Psoas muscle (tissue), 8 donors: ENCODE measurements around the gene IL10RB. TPM values are rescaled to one million over a fixed set of nuclear protein-coding genes. Genes with fewer than 3 reads are reported as not detected.
"Not testable (repeated sequence)": the region's sequence is repeated elsewhere in the genome, so short reads cannot be mapped to it uniquely, and the experiment has no call there.

ENCODE experiments used
- ATAC-seq, 4 donors: fragments of 200-7000 bp; cut with Tn5 transposase; one replicate each; pipeline ENCODE4 v1.9.1; 2020; ENCODE audit warnings: moderate library complexity in 3 of 4, mild to moderate bottlenecking in 2 of 4
- DNase-seq, 2 donors: peaks; one replicate each; pipeline ENCODE4 v3.0.0-alpha.2; 2020
- H3K27ac ChIP-seq: fragments of 200-600 bp; one replicate; pipeline ENCODE4 v1.8.0; 2022
- H3K27me3 ChIP-seq, 3 donors: fragments of 200-600 bp in 1 of 3; one replicate each; pipeline versions ENCODE4 v1.6.1 to v1.8.0; 2013 to 2022; ENCODE audit warnings: low read length in 2 of 3, mild to moderate bottlenecking in 2 of 3, moderate library complexity in 1 of 3; ENCODE audit not compliant: insufficient read depth in 3 of 3
- H3K36me3 ChIP-seq, 2 donors: fragments of 200-600 bp in 1 of 2; one replicate each; pipeline versions ENCODE4 v1.6.1 to v1.8.0; 2013 to 2022; ENCODE audit warnings: low read depth in 1 of 2, mild to moderate bottlenecking in 1 of 2, moderate library complexity in 1 of 2; ENCODE audit not compliant: insufficient read depth in 1 of 2
- H3K4me1 ChIP-seq: fragments of 200-600 bp; one replicate; pipeline ENCODE4 v1.8.0; 2022
- H3K4me3 ChIP-seq: fragments of 200-600 bp; one replicate; pipeline ENCODE4 v1.8.0; 2022; ENCODE audit warnings: mild to moderate bottlenecking
- H3K9me3 ChIP-seq: fragments of 200-600 bp; one replicate; pipeline ENCODE4 v1.8.0; 2022
- CTCF ChIP-seq: fragments of 200-600 bp; IDR thresholded peaks from one replicate; pipeline ENCODE4 v1.8.0; 2022; ENCODE audit warnings: antibody characterized with exemption
- WGBS, 3 donors: extraction: QIAGEN DNeasy Blood & Tissue Kit; methylation state at CpG; one replicate each; pipeline versions ENCODE4 v1.1.6 to v1.1.7; 2013; 5-methylcytosine and 5-hydroxymethylcytosine counted together
- intact Hi-C, 2 donors: fragments of 100-400 bp; cut with DNase I; formaldehyde crosslinking; loops; one replicate each; pipeline versions ENCODE4 v1.11.0 to v1.14.2; 2022
- polyA plus RNA-seq, 3 donors: library from polyadenylated mRNA; stranded (reverse); fragments of 200-250 nt; gene quantifications; one replicate each; pipeline ENCODE4 v1.2.3, GENCODE V29; 2013
- total RNA-seq, 4 donors: library from RNA; stranded (reverse); fragmentation: NEBNext Ultra II Directional in 2 of 4; extraction: Animal tissue kit (Norgen Biotek cat#: 25700) in 2 of 4; gene quantifications; one replicate each; pipeline versions ENCODE4 v1.2.1 to v1.2.4, GENCODE V29; 2021 to 2023
- donor health status: healthy with polysubstance abuse.
- donor health status: DM: no; HTN: no; CAD: no; lungs with moderate emphysema.
- donor health status: Bipolar disorder and iron deficiency.
- donor health status: healthy.
- donor health status: DM: yes; HTN: yes; CAD: no.
- donor health status: DM: no; HTN: no; CAD: no.
- donor health status: DM: no; HTN: no; CAD: no.
- donor health status: DM: yes; HTN: yes; CAD: no.

IL10RB gene
- total and polyA plus RNA-seq, 7 donors: 4.4 to 9.3 (median 7.2) TPM

- no peak for ATAC-seq
- Histone ChIP-seq H3K4me3 (no peak overlapping the region), H3K27ac (no peak overlapping the region), H3K36me3 (peaks cover 0 to 14% of the 10 kb centered on the region in 2 donors), H3K27me3 (no peaks in the 10 kb centered on the region), H3K4me1 (peaks cover 4% of the 10 kb centered on the region), H3K9me3 (no peaks in the 10 kb centered on the region)
- intact Hi-C loops: no loop called here
- no peak for DNase-seq
- no peak for TF ChIP-seq CTCF
- 95 to 98% (median 96%) methylated on average over 2 of the region's 2 CpGs for WGBS, 3 donors
Observed at GRCh38 chr21:33240404-33240803, 25.8 kb upstream of the IL10RB start.

- no peak for TF ChIP-seq CTCF
- Histone ChIP-seq H3K4me3 (no peak overlapping the region), H3K36me3 (peaks cover 0 to 26% of the 10 kb centered on the region in 2 donors), H3K27ac (no peak overlapping the region), H3K9me3 (no peaks in the 10 kb centered on the region), H3K4me1 (no peaks in the 10 kb centered on the region), H3K27me3 (no peaks in the 10 kb centered on the region)
- ATAC-seq: no peak
- no peak for DNase-seq
- WGBS, 3 donors: 94 to 96% (median 95%) methylated on average over 2 of the region's 2 CpGs
- intact Hi-C loops: no loop called here
Observed at GRCh38 chr21:33241846-33242245, 24.3 kb upstream of the IL10RB start.

GRCh38 chr21:33242846-33243245 lies 23.3 kb upstream of the IL10RB start:
- H3K4me1 ChIP-seq, H3K9me3 ChIP-seq, DNase-seq, H3K27ac ChIP-seq, H3K27me3 ChIP-seq, ATAC-seq, H3K4me3 ChIP-seq, intact Hi-C loops: not testable (repeated sequence)
- 95 to 99% (median 98%) methylated on average over 7 to 8 of the region's 8 CpGs for WGBS, 3 donors
- H3K36me3 ChIP-seq: peaks cover 0 to 36% of the 10 kb centered on the region in 2 donors

- Histone ChIP-seq H3K4me1 (peaks cover 2% of the 10 kb centered on the region), H3K27me3 (no peaks in the 10 kb centered on the region), H3K9me3 (no peaks in the 10 kb centered on the region), H3K27ac (peak overlapping the region; percentile 2), H3K36me3 (peaks cover 0 to 47% of the 10 kb centered on the region in 2 donors), H3K4me3 (no peak overlapping the region)
- intact Hi-C loops: no loop called here
- 62 to 77% (median 66%) methylated on average over 6 of the region's 6 CpGs for WGBS, 3 donors
- peak in 3 of 4 donors; percentile 24 to 67 (median 37) for ATAC-seq
- TF ChIP-seq CTCF: no peak
- DNase-seq: no peak
Observed at GRCh38 chr21:33244082-33244778, 21.9 kb upstream of the IL10RB start.

GRCh38 chr21:33244779-33245105 lies 21.4 kb upstream of the IL10RB start:
- 75 to 89% (median 83%) methylated on average over 2 of the region's 2 CpGs for WGBS, 3 donors
- Histone ChIP-seq H3K4me1 (peaks cover 7% of the 10 kb centered on the region), H3K4me3 (no peak overlapping the region), H3K9me3 (no peaks in the 10 kb centered on the region), H3K36me3 (peaks cover 0 to 53% of the 10 kb centered on the region in 2 donors), H3K27me3 (no peaks in the 10 kb centered on the region), H3K27ac (peak overlapping the region; percentile 2)
- TF ChIP-seq CTCF: no peak
- DNase-seq (no peak), ATAC-seq (no peak)
- intact Hi-C loops: no loop called here
